ENCODE measurements around the gene KRT39. TPM values are rescaled to one million over a fixed set of nuclear protein-coding genes. Genes with fewer than 3 reads are reported as not detected.
"Not testable (repeated sequence)": the region's sequence is repeated elsewhere in the genome, so short reads cannot be mapped to it uniquely, and the experiment has no call there.

The KRT39 gene
- total RNA-seq, 1 donor from 2014 or later, result not detected

GRCh38 chr17:41003926-41004325 is 37.2 kb upstream of the KRT39 start:
- DNase-seq, result no peak
- Histone ChIP-seq H3K9me3 (replicated peaks) (no peaks in the 10 kb centered on the region), H3K27me3 (ENCODE audit: low read depth) (peaks cover 35% of the 10 kb centered on the region), H3K4me1 (no peaks in the 10 kb centered on the region), H3K36me3 (no peaks in the 10 kb centered on the region), H3K4me3 (no peak overlapping the region), H3K27ac (replicated peaks) (no peak overlapping the region)
- intact Hi-C loops (cut with micrococcal nuclease), result no loop called here
- TF ChIP-seq, protein P1, sequence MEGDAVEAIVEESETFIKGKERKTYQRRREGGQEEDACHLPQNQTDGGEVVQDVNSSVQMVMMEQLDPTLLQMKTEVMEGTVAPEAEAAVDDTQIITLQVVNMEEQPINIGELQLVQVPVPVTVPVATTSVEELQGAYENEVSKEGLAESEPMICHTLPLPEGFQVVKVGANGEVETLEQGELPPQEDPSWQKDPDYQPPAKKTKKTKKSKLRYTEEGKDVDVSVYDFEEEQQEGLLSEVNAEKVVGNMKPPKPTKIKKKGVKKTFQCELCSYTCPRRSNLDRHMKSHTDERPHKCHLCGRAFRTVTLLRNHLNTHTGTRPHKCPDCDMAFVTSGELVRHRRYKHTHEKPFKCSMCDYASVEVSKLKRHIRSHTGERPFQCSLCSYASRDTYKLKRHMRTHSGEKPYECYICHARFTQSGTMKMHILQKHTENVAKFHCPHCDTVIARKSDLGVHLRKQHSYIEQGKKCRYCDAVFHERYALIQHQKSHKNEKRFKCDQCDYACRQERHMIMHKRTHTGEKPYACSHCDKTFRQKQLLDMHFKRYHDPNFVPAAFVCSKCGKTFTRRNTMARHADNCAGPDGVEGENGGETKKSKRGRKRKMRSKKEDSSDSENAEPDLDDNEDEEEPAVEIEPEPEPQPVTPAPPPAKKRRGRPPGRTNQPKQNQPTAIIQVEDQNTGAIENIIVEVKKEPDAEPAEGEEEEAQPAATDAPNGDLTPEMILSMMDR (IDR thresholded peaks at IDR 0.05; ENCODE audit: borderline replicate concordance), result no peak

- DNase-seq, result no peak
- intact Hi-C loops (cut with micrococcal nuclease), result no loop called here
- no peaks in the 10 kb centered on the region for H3K36me3 ChIP-seq
- TF ChIP-seq, protein P1 (IDR thresholded peaks at IDR 0.05; ENCODE audit: borderline replicate concordance), result no peak
- no peaks in the 10 kb centered on the region for H3K4me1 ChIP-seq
- H3K9me3 ChIP-seq (replicated peaks), result no peaks in the 10 kb centered on the region
- H3K4me3 ChIP-seq, result no peak overlapping the region
- no peak overlapping the region for H3K27ac ChIP-seq (replicated peaks)
- peaks cover 46% of the 10 kb centered on the region for H3K27me3 ChIP-seq (ENCODE audit: low read depth)
Observed at GRCh38 chr17:41002814-41003213, 36.1 kb upstream of the KRT39 start.

DNA sequence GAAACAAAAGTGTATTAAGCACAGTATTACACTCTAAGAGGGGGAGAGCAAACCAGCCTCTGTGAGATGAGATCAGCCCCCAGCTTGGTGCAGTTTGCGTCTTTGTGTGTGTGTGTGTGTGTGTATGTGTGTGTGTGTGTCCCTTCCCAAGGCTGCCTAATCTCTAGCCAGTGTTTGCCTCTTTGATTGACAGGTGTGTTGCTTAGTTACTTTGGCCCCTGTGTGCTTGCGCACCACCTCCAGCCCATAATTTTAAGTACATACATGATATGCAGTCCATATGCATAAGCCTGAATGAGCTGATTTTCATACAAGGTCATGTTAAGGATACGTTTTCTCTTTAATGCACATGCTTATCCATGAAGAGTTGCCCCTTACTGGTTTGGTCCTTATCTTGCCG is 35.0 kb upstream of the KRT39 start:
- Histone ChIP-seq H3K36me3 (no peaks in the 10 kb centered on the region), H3K27ac (replicated peaks) (no peak overlapping the region), H3K27me3 (ENCODE audit: low read depth) (peaks cover 56% of the 10 kb centered on the region), H3K4me1 (no peaks in the 10 kb centered on the region), H3K9me3 (replicated peaks) (no peaks in the 10 kb centered on the region), H3K4me3 (no peak overlapping the region)
- DNase-seq, result no peak
- intact Hi-C loops (cut with micrococcal nuclease), result no loop called here
- TF ChIP-seq, protein P1 (IDR thresholded peaks at IDR 0.05; ENCODE audit: borderline replicate concordance), result no peak

GRCh38 chr17:40999563-40999962 is 32.8 kb upstream of the KRT39 start, which contains the start of gene KRTAP3-2:
KRTAP3-2 (minus strand) TSS chr17:40999906; CDS start chr17:40999853, 53 bp downstream.
- DNase-seq; intact Hi-C loops (cut with micrococcal nuclease); H3K4me1 ChIP-seq; H3K27ac ChIP-seq (replicated peaks); H3K36me3 ChIP-seq; H3K9me3 ChIP-seq (replicated peaks); H3K4me3 ChIP-seq: not testable (repeated sequence)
- H3K27me3 ChIP-seq (ENCODE audit: low read depth), result peaks cover 74% of the 10 kb centered on the region

GRCh38 chr17:40997361-40997760 is 30.6 kb upstream of the KRT39 start:
- H3K27ac ChIP-seq (replicated peaks), result no peak overlapping the region
- TF ChIP-seq, protein P1 (IDR thresholded peaks at IDR 0.05; ENCODE audit: borderline replicate concordance), result no peak
- peaks cover 83% of the 10 kb centered on the region for H3K27me3 ChIP-seq (ENCODE audit: low read depth)
- H3K4me3 ChIP-seq, result no peak overlapping the region
- no peaks in the 10 kb centered on the region for H3K9me3 ChIP-seq (replicated peaks)
- no peaks in the 10 kb centered on the region for H3K36me3 ChIP-seq
- intact Hi-C loops (cut with micrococcal nuclease), result no loop called here
- DNase-seq, result no peak
- H3K4me1 ChIP-seq, result no peaks in the 10 kb centered on the region

- H3K27ac ChIP-seq (replicated peaks), result no peak overlapping the region
- no peaks in the 10 kb centered on the region for H3K36me3 ChIP-seq
- H3K27me3 ChIP-seq (ENCODE audit: low read depth), result peaks cover 87% of the 10 kb centered on the region
- TF ChIP-seq, protein P1 (IDR thresholded peaks at IDR 0.05; ENCODE audit: borderline replicate concordance), result no peak
- intact Hi-C loops (cut with micrococcal nuclease), result no loop called here
- H3K4me1 ChIP-seq, result no peaks in the 10 kb centered on the region
- no peak overlapping the region for H3K4me3 ChIP-seq
- no peaks in the 10 kb centered on the region for H3K9me3 ChIP-seq (replicated peaks)
- no peak for DNase-seq
Observed at GRCh38 chr17:40996829-40997228, 30.1 kb upstream of the KRT39 start.

Measured in left ventricle myocardium inferior (tissue), 1 donor.